22Rv1 (cell line): ENCODE results near the gene GAGE10.

Experiments
- CTCF ChIP-seq: fragments of 450-650 bp; IDR thresholded peaks from 2 replicates; pipeline ENCODE4 v1.5.1; 2017; ENCODE audit warnings: mild to moderate bottlenecking
- ZFX ChIP-seq: fragments of 450-650 bp; IDR thresholded peaks from 2 replicates; pipeline ENCODE4 v1.6.1; 2017; ENCODE audit warnings: antibody characterized with exemption, borderline replicate concordance

- TF ChIP-seq CTCF = no peak
- TF ChIP-seq ZFX = no peak
Measured at GRCh38 chrX:49308604-49309269, 5.3 kb downstream of the GAGE10 start.
